SW480 (cell line): ENCODE data around the gene AVPR1B.

Source experiments
- DNase-seq: peaks from one replicate; pipeline ENCODE4 v3.0.0-alpha.2; 2016; ENCODE audit warnings: low spot score

Gene AVPR1B

GRCh38 chr1:206117151-206117948, at the start of gene AVPR1B:
Gene AVPR1B (minus strand): TSS chr1:206117388. CDS start chr1:206116890, 498 bp downstream.
- peak; percentile 79 for DNase-seq

- no peak for DNase-seq
Observed at GRCh38 chr1:206145771-206146290, 28.6 kb upstream of the AVPR1B start.

- no peak for DNase-seq
Observed at GRCh38 chr1:206144605-206145004, 27.4 kb upstream of the AVPR1B start.

- no peak for DNase-seq
Observed at GRCh38 chr1:206143537-206144172, 26.5 kb upstream of the AVPR1B start.

- DNase-seq = no peak
Observed at GRCh38 chr1:206142770-206143169, 25.6 kb upstream of the AVPR1B start.

GRCh38 chr1:206142011-206142410, 24.8 kb upstream of the AVPR1B start:
- DNase-seq = no peak

GRCh38 chr1:206136241-206136640, 19.1 kb upstream of the AVPR1B start:
- DNase-seq = no peak

GRCh38 chr1:206135248-206135647, 18.1 kb upstream of the AVPR1B start:
- DNase-seq = no peak

- no peak for DNase-seq
Observed at GRCh38 chr1:206133751-206134415, 16.7 kb upstream of the AVPR1B start.

GRCh38 chr1:206131037-206131436, 13.8 kb upstream of the AVPR1B start:
- DNase-seq = no peak

- no peak for DNase-seq
Observed at GRCh38 chr1:206128196-206128595, 11.0 kb upstream of the AVPR1B start.

- DNase-seq = no peak
Observed at GRCh38 chr1:206127336-206127735, 10.1 kb upstream of the AVPR1B start.

- no peak for DNase-seq
Observed at GRCh38 chr1:206125346-206125745, 8.2 kb upstream of the AVPR1B start.

- no peak for DNase-seq
Observed at GRCh38 chr1:206122686-206123085, 5.5 kb upstream of the AVPR1B start.

- no peak for DNase-seq
Observed at GRCh38 chr1:206121269-206121668, 4.1 kb upstream of the AVPR1B start.

- DNase-seq = no peak
Observed at GRCh38 chr1:206120406-206120805, 3.2 kb upstream of the AVPR1B start.

- DNase-seq = no peak
Observed at GRCh38 chr1:206116873-206117150, 376 bp downstream of the AVPR1B start.

- DNase-seq = no peak
Observed at GRCh38 chr1:206116191-206116872, 856 bp downstream of the AVPR1B start.

GRCh38 chr1:206115791-206116190, 1.4 kb downstream of the AVPR1B start:
- no peak for DNase-seq

- DNase-seq = no peak
Observed at GRCh38 chr1:206114692-206115640, 2.2 kb downstream of the AVPR1B start.

GRCh38 chr1:206112600-206113301, 4.4 kb downstream of the AVPR1B start:
- DNase-seq = peak; percentile 39
